HG03066 (cell line): Measurements from ENCODE around the gene LENG1.

Source experiments
- ATAC-seq: cut with Tn5 transposase; IDR thresholded peaks from one replicate; pipeline ENCODE4 v1.9.1; 2021; ENCODE audit warnings: low read depth; ENCODE audit not compliant: unreplicated experiment

Gene LENG1

GRCh38 chr19:54142166-54142780 is 17.2 kb downstream of the LENG1 start:
- ATAC-seq = no peak

GRCh38 chr19:54141356-54141755 is 18.2 kb downstream of the LENG1 start:
- no peak for ATAC-seq

- ATAC-seq = no peak
These were observed 20.8 kb downstream of the LENG1 start for GRCh38 chr19:54138489-54139256.

- no peak for ATAC-seq
These were observed 21.6 kb downstream of the LENG1 start, which contains the start of gene CNOT3 for GRCh38 chr19:54137699-54138488. CNOT3 (plus strand) TSS chr19:54137762; CDS start chr19:54142979, 5,217 bp downstream.

- peak; percentile 73 for ATAC-seq
These were observed 22.4 kb downstream of the LENG1 start for GRCh38 chr19:54136864-54137698.

- no peak for ATAC-seq
These were observed 23.2 kb downstream of the LENG1 start for GRCh38 chr19:54136086-54136863.

- ATAC-seq = no peak
These were observed 25.4 kb downstream of the LENG1 start for GRCh38 chr19:54133957-54134590.

GRCh38 chr19:54133312-54133956 is 26.1 kb downstream of the LENG1 start:
- ATAC-seq = no peak

GRCh38 chr19:54129617-54129996 is 29.9 kb downstream of the LENG1 start:
- ATAC-seq = no peak

- ATAC-seq = no peak
These were observed 30.5 kb downstream of the LENG1 start for GRCh38 chr19:54128796-54129616.

GRCh38 chr19:54128441-54128725 is 31.1 kb downstream of the LENG1 start:
- no peak for ATAC-seq

- no peak for ATAC-seq
These were observed 31.7 kb downstream of the LENG1 start for GRCh38 chr19:54127688-54128440.

GRCh38 chr19:54125713-54126112 is 33.8 kb downstream of the LENG1 start:
- no peak for ATAC-seq

- ATAC-seq = no peak
These were observed 35.1 kb downstream of the LENG1 start for GRCh38 chr19:54124393-54124792.

GRCh38 chr19:54123682-54124081 is 35.8 kb downstream of the LENG1 start:
- no peak for ATAC-seq

GRCh38 chr19:54121259-54121658 is 38.3 kb downstream of the LENG1 start:
- no peak for ATAC-seq
